Lung (tissue), 12 donors: Measurements from ENCODE around the gene XXYLT1. TPM values are rescaled to one million over a fixed set of nuclear protein-coding genes. Genes with fewer than 3 reads are reported as not detected.

Experiments used
- ATAC-seq: fragments of 200-7000 bp; cut with Tn5 transposase; one replicate; pipeline ENCODE4 v1.9.1; 2020; ENCODE audit warnings: moderate number of reproducible peaks; ENCODE audit not compliant: insufficient read depth, low FRiP score
- DNase-seq, 3 donors: peaks; one replicate each; pipeline ENCODE4 v3.0.0-alpha.2; 2013 to 2017
- H3K27ac ChIP-seq, 2 donors: one replicate each; pipeline ENCODE4 v1.5.1; 2013; ENCODE audit warnings: mild to moderate bottlenecking in 2 of 2, moderate library complexity in 2 of 2, control low read depth in 1 of 2, inconsistent platforms in 1 of 2, low read depth in 1 of 2, low read length in 1 of 2
- H3K27me3 ChIP-seq, 3 donors: one replicate each; pipeline ENCODE4 v1.5.1; 2013; ENCODE audit warnings: low read length in 2 of 3; ENCODE audit not compliant: control insufficient read depth in 3 of 3, insufficient read depth in 3 of 3
- H3K36me3 ChIP-seq, 4 donors: one replicate each; pipeline ENCODE4 v1.5.1; 2013; ENCODE audit warnings: low read length in 4 of 4, mild to moderate bottlenecking in 1 of 4, moderate library complexity in 1 of 4; ENCODE audit not compliant: control insufficient read depth in 4 of 4, insufficient read depth in 4 of 4
- H3K4me1 ChIP-seq, 5 donors: one replicate each; pipeline ENCODE4 v1.5.1; 2013; ENCODE audit warnings: low read length in 5 of 5, mild to moderate bottlenecking in 2 of 5, moderate library complexity in 1 of 5; ENCODE audit not compliant: control insufficient read depth in 5 of 5, insufficient read depth in 5 of 5
- H3K4me3 ChIP-seq: one replicate; pipeline ENCODE4 v1.5.1; 2013; ENCODE audit warnings: mild to moderate bottlenecking, control low read depth, moderate library complexity
- H3K9ac ChIP-seq, 2 donors: one replicate each; pipeline ENCODE4 v1.5.1; 2013; ENCODE audit warnings: low read length in 2 of 2, control low read depth in 1 of 2; ENCODE audit not compliant: insufficient read depth in 1 of 2
- H3K9me3 ChIP-seq, 4 donors: one replicate each; pipeline ENCODE4 v1.5.1; 2013; ENCODE audit warnings: low read length in 3 of 4, mild to moderate bottlenecking in 1 of 4, moderate library complexity in 1 of 4; ENCODE audit not compliant: control insufficient read depth in 4 of 4, insufficient read depth in 3 of 4
- WGBS, 2 donors: extraction: QIAGEN DNeasy Blood & Tissue Kit; methylation state at CpG; one replicate each; pipeline ENCODE4 v1.1.7; 2013; 5-methylcytosine and 5-hydroxymethylcytosine counted together
- polyA plus RNA-seq, 2 donors: library from polyadenylated mRNA; stranded (reverse); fragments of 200-250 nt; gene quantifications; one replicate each; pipeline ENCODE4 v1.2.1, GENCODE V29; 2013
- total RNA-seq, 2 donors: library from RNA; depleted of rRNA in 1 of 2; stranded (reverse); fragments of >200 nt in 1 of 2; gene quantifications; one replicate each; pipeline ENCODE4 v1.2.1, GENCODE V29; 2014 to 2021
- TF ChIP-seq, protein P1 (sequence below): IDR thresholded peaks from 2 replicates; pipeline ENCODE4 v1.5.1; 2012; ENCODE audit warnings: mild to moderate bottlenecking; ENCODE audit errors: control extremely low read depth, extremely low read depth
- donor health status: control.
- donor health status: control.
- donor health status: Bipolar disorder and iron deficiency.
- donor health status: healthy.
- donor health status: DM: yes; HTN: yes; CAD: no.

The XXYLT1 gene
- total and polyA plus RNA-seq, 4 donors: 4.7 to 15.4 (median 11.4) TPM

DNA sequence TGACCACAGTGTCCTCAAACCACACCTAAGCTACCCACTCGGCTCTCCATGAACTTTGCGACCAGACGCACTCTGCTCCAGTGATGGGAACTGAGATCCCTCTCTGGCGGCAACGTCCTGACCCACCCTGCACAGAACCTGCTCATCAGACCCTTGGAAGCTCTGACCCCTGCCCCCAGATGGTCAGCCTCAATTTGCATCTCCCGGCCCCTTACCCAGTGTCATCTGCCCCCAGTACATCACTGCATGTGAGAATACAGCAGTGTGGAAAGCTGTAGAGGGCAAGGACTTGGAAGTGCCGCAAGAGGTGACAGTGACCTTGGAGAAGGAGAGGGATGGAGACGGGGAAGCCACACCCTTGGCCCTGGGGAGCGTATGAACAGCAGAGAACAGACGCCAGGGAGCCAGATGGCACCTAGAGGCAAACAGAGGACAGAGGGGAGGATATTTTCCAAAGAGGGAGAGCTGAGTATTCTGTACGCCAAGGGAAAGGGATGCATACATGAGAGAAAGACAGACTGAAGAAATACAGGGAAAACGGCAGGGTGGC lies 192.0 kb downstream of the XXYLT1 start:
- WGBS, 2 donors: 86% methylated on average over 12 of the region's 12 CpGs
- ATAC-seq (no peak), DNase-seq (no peak)
- H3K4me3 ChIP-seq: no peak overlapping the region
- TF ChIP-seq, protein P1, sequence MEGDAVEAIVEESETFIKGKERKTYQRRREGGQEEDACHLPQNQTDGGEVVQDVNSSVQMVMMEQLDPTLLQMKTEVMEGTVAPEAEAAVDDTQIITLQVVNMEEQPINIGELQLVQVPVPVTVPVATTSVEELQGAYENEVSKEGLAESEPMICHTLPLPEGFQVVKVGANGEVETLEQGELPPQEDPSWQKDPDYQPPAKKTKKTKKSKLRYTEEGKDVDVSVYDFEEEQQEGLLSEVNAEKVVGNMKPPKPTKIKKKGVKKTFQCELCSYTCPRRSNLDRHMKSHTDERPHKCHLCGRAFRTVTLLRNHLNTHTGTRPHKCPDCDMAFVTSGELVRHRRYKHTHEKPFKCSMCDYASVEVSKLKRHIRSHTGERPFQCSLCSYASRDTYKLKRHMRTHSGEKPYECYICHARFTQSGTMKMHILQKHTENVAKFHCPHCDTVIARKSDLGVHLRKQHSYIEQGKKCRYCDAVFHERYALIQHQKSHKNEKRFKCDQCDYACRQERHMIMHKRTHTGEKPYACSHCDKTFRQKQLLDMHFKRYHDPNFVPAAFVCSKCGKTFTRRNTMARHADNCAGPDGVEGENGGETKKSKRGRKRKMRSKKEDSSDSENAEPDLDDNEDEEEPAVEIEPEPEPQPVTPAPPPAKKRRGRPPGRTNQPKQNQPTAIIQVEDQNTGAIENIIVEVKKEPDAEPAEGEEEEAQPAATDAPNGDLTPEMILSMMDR: no peak
- peaks cover 0 to 17% (median 10%) of the 10 kb centered on the region in 5 donors for H3K4me1 ChIP-seq
- no peak overlapping the region for H3K9ac ChIP-seq
- no peaks in the 10 kb centered on the region for H3K36me3 ChIP-seq
- no peaks in the 10 kb centered on the region for H3K9me3 ChIP-seq
- peak overlapping the region in 1 of 2 donors; percentile 56 for H3K27ac ChIP-seq
- no peaks in the 10 kb centered on the region for H3K27me3 ChIP-seq

DNA sequence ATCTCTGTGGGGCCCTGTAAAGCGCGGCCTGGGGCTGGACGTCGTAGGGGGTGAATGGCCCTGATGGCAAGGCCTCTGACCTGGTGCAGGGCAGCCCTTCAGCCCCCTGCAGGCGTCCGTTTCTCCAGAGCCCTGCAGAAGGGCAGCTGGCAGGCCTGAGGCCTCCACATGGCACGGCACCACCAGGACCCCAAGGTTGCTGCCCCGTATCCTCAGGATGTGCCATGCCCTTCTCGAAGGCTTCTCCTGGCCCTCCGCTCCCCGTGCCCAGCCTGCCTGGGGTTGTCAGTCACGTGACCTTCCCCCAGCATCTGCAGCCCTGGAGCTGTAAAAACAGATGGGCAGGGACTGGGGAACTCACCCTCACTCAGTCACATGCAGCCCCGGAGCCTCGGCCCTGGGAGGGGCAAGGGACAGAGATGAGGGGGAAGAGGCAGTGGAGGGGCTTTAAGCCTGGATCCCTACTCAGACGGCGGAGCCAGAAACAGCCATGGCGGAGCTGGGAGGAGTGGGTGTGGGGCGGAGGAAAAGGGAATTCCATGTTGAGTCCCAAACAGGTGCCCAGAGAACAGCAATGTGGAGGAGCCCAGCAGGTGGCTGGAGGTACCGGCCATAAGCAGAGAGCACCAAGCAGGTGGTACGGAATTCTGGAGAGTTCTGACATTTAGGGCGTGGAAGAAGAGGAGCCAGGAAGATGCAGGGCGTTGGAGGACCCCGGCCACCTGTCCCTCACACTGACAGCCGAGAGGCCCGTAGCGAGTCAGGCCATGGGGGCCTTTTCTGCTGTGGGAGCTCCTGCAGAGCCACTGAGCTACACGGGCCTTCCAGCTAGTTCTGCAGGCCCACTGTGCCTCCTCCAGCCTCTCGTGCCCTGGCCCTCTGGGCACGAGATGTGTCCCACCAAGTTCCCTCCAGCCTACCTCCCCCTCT lies 193.1 kb downstream of the XXYLT1 start:
- 92 to 93% methylated on average over 29 of the region's 29 CpGs for whole genome bisulfite sequencing, 2 donors
- no peak for ATAC-seq
- H3K4me1 ChIP-seq: peaks cover 0 to 17% (median 10%) of the 10 kb centered on the region in 5 donors
- no peak overlapping the region for H3K27ac ChIP-seq
- H3K9me3 ChIP-seq: no peaks in the 10 kb centered on the region
- no peak overlapping the region for H3K4me3 ChIP-seq
- no peaks in the 10 kb centered on the region for H3K36me3 ChIP-seq
- no peak for DNase-seq
- TF ChIP-seq, protein P1: no peak
- H3K27me3 ChIP-seq: no peaks in the 10 kb centered on the region
- no peak overlapping the region for H3K9ac ChIP-seq

DNA sequence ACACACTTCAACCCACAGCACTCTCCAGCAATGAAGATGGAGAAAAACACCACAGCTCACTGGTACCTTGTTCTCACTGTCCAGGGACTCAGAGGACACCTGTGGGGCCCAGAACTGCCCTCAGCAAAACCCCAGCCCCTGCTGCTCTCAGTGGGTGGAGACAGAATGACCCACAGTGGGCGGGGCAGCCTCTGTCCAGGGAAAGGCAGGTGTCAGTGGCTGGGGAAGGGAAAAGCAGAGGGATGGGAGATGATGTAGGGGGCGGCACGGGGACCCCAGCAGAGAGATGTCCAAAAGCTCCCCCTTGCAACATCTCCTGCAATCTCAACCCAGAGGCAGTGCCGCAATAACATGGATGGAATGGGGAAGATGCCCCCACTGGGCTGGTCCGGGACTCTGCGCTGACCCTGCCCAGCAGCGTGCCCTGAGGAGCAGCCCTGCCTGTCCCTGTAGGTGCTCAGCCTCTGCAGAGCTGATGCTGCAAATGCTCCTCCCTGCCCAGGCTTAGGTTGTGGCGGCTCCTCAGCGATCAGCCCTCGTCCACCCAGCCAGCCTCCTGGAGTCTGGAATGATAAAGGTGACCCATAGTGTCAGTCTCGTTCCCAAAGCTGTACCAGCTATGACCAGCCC lies 193.9 kb downstream of the XXYLT1 start:
- peaks cover 0 to 17% (median 10%) of the 10 kb centered on the region in 5 donors for H3K4me1 ChIP-seq
- H3K27me3 ChIP-seq: no peaks in the 10 kb centered on the region
- no peak overlapping the region for H3K4me3 ChIP-seq
- TF ChIP-seq, protein P1: no peak
- no peaks in the 10 kb centered on the region for H3K9me3 ChIP-seq
- no peak for ATAC-seq
- no peak overlapping the region for H3K27ac ChIP-seq
- WGBS, 2 donors: 94 to 95% methylated on average over 11 of the region's 11 CpGs
- no peaks in the 10 kb centered on the region for H3K36me3 ChIP-seq
- DNase-seq: no peak
- no peak overlapping the region for H3K9ac ChIP-seq
